M059J (cell line): ENCODE results near the gene SIAH3. TPM values are rescaled to one million over a fixed set of nuclear protein-coding genes. Genes with fewer than 3 reads are reported as not detected.

Experiments used
- DNase-seq: peaks from one replicate; pipeline ENCODE4 v3.0.0-alpha.2; 2012; ENCODE audit warnings: low read depth
- total RNA-seq: library from RNA; depleted of rRNA; stranded (reverse); fragments of >200 nt; shearing (Covaris generic); gene quantifications from 2 replicates; pipeline ENCODE4 v1.2.3, GENCODE V29; 2014

SIAH3 gene
- total RNA-seq, 1 experiment from 2014 or later = 0.37 TPM

DNA sequence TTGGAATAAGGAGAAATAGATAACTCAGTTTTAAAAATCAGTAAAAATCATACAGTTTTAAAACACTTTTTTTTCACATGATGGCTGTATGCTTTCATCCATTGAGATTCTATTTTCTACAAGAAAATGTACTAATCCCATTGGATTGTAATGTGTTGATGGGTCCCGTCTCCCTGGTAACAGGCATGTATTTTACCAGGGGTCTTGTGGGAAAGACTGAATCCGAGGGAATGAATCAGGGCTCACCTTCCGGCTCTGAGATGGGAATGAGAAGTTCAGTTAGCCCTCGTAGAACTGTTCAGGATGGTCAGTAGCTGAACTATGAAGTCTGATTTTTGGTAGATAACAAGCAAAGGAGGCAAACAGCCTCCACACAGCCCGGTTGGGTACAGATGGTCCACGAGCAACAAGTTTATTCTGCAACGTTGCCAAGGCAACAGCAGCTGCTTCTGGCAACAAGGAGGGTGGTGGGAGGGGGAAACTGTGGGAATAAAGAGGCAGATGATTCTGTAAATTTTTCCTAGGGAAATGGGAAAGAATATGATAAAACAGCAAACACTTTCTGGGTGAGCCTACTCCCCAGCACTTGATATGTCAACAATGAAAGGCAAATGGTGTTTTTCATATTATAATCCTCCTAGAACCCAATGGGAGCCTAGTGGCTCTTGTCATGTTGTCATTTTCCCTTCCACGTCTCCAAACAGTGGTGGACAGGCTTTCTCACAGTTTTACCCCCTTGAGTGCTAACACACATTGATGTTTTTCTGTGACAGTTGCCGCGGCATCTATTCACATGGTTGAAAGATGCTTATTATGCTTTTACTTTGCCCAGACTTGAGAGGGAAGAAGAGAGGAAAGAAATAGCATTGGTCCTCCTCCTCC is 12.4 kb upstream of the SIAH3 start:
- no peak for DNase-seq

DNA sequence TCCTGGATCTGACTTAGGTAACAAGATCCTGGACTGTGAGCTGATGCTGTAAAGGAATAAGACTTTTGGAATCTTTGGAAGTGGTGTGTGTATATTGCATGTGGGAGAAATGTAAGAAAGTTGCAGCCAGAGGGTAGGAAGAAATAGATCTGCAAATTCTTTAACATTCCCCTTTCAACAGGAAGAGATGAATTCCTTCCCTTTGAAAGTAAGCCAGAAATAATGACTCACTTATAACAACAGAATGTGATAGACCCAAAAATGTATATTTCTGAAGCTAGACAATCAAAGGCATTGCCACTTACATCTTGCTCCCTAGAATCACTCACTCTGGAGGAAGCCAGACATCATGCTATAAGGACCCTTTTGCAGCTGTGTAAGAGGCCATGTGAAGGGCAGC is 9.8 kb upstream of the SIAH3 start:
- DNase-seq = no peak

DNA sequence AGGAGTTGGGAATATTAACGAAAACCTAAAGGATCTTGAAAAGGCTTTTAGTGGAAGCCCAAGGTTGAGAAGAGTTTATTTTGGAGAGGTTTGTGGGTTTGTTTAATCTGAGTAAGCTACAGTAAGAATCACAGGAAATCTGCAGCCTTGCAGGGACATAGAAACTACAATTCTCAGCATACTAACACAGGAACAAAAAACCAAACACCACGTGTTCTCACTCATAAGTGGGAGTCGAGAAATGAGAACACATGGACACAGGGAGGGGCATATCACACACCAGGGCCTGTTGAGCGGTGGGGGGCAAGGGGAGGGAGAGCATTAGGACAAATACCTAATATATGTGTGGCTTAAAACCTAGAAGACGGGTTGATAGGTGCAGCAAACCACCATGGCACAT is 8.7 kb upstream of the SIAH3 start:
- DNase-seq = no peak

- no peak for DNase-seq
These were observed 8.2 kb upstream of the SIAH3 start for GRCh38 chr13:45859705-45860104.

DNA sequence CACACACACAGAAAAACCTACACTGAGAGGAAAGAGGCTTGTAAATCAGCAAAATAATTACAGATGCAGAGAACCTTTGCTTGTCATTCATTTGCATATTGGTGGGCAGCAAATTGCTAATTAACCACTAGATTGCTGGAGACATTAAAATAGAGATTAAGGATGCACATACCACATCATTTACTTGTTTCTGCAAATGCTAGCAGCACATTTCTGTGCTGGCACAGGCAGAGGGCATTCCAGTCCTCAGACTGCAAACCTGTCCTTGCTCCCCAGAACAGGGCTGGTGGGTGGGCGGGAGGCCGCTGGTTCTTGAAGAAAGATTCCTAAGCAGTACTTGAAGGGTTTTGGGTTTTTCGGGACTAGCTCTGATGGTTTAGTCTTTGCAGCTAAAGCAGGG is 941 bp upstream of the SIAH3 start:
- DNase-seq = no peak

DNA sequence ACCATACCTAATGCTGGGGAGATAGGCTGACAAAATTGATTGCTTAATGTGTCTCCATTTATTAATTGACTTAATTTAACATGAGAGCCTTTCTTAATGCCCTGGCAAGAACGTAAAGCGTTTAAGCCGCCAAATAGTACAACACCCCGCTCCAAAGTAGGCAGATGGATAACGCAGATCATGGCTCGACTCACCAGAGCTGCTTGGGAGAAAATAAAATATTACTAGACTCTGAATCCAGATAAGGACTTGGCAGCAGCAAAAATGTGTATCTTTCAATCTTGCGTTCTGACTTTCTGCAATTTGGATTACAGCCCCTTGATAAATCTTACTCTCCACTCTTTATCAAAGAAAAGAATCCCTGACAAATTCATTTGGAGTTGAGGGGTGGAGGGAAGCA is 403 bp upstream of the SIAH3 start:
- DNase-seq = no peak

GRCh38 chr13:45850027-45850613 is 1.4 kb downstream of the SIAH3 start:
- DNase-seq = no peak

- DNase-seq = no peak
These were observed 2.1 kb downstream of the SIAH3 start for GRCh38 chr13:45849408-45849807.

GRCh38 chr13:45847554-45848224 is 3.9 kb downstream of the SIAH3 start:
- peak; percentile 72 for DNase-seq

- DNase-seq = peak; percentile 20
These were observed 4.9 kb downstream of the SIAH3 start for GRCh38 chr13:45846681-45847080.

DNA sequence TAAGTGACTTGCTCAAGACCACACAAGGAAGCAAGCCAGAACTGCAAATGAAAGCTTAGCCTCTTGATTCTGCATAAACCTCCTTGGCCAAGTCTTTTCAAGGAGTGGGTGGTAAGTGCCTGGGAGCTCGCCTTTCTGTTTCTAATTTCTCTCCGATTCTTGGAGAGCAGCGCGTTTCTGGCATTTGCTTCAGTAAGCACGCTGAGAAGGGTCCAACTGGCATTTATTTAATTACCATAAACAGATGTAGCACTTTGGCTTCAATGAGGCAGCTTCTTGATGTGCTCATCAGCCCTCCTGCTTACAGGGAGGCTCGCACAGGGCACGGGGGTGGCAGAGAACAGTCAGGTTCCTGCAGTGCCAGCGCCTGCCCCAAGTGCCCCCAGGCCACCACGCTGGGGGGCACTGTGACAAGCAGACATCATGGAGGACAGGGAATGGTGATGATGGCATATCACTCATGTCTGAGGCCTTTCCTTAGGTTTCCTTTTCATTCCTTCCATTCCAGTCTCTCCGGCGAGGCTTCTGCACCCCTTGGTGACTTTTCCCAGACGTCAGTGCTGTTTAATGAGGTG is 13.3 kb downstream of the SIAH3 start:
- DNase-seq = no peak

- no peak for DNase-seq
These were observed 14.4 kb downstream of the SIAH3 start for GRCh38 chr13:45837111-45837510.

GRCh38 chr13:45834411-45834994 is 17.1 kb downstream of the SIAH3 start:
- no peak for DNase-seq

DNA sequence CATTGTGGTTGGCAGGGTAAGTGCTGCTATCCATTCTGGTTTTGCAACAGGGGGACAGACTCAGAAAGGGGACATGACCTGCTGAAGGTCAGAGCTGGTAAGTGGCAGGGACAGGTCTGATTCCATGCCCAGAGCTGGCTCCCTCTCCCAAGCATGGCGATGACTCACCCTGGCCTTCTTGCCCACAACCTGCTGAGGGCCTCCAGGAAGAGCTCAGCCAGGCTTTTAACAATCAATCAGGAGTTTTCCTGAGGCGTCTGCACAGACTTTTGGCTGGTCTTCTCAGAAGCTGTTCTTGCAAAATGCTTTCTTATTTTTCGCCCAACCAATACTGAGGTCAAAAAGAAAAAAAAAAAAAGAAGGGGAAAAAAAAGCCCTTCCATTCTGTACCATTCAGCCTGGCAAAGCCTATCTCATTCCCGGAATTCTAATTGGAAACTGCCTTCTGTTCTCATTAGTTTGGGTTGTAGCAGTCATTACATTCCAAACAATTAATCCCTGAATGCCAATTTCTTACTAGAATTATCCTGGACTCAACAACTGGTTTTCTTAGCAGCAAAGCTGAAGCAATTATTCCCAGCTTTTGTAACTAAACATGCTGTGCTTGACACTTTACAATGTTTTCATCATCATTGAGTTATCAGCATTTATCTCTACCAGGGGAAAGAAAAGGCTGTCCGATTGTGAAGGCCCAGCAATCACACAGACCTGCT is 17.7 kb downstream of the SIAH3 start:
- peak; percentile 88 for DNase-seq

- no peak for DNase-seq
These were observed 18.3 kb downstream of the SIAH3 start for GRCh38 chr13:45833242-45833641.

DNA sequence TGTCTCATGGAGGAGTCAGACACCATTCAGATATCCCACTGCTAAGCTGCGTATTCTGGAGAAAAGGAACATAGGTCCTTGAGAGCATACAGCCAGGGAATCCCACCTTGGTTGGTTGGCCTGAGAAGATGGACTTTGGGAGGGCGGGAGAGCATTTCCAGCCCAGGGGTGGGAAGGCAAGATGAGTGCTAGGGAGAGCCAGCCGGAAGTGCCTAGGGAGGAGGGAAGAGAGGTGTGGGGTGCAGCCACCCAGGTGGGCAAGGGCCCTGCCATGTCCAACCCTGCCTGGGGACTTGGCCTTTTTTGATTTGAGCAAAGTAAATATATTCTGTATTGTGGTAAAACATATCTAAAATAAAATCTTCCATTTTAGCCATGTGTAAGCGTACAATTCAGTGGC is 19.7 kb downstream of the SIAH3 start:
- no peak for DNase-seq

GRCh38 chr13:45830121-45830520 is 21.4 kb downstream of the SIAH3 start:
- DNase-seq = no peak

- no peak for DNase-seq
These were observed 23.1 kb downstream of the SIAH3 start for GRCh38 chr13:45828256-45828968.

GRCh38 chr13:45827318-45827717 is 24.2 kb downstream of the SIAH3 start:
- DNase-seq = peak; percentile 63

- no peak for DNase-seq
These were observed 24.8 kb downstream of the SIAH3 start for GRCh38 chr13:45826731-45827130.

DNA sequence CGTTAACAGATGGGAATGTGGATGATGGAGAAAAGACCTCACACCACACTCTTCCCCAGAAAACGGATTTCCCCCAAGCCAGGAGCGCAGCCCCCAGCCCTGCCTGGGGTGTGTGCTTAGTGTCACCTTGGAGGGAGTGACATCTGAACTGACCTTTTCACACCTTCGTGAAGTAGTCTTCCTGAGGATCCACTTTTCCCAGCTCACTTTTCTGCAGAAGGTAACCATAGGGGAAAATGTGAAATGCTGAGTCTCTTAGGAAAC is 26.2 kb downstream of the SIAH3 start:
- DNase-seq = no peak
